H4 (cell line): ENCODE data around the gene VRK2. TPM values are rescaled to one million over a fixed set of nuclear protein-coding genes. Genes with fewer than 3 reads are reported as not detected.

Experiments used
- total RNA-seq: library from RNA; depleted of rRNA; stranded (reverse); fragments of >200 nt; shearing (Covaris generic); gene quantifications from 2 replicates; pipeline ENCODE4 v1.2.3, GENCODE V29; 2014; rRNA removed

The VRK2 gene
- total RNA-seq, 1 experiment from 2014 or later: 0.10 TPM

Other genes starting within 250 kb of the VRK2 start
- gene FANCL, start 194.5 kb downstream of the VRK2 start, total RNA-seq: 35.9 and 37.7 TPM in 2 replicates